Measurements from ENCODE around the gene SLC26A1.
A peak's percentile ranks its signal among the peaks of the same experiment; 100 is the strongest.

The SLC26A1 gene

DNA sequence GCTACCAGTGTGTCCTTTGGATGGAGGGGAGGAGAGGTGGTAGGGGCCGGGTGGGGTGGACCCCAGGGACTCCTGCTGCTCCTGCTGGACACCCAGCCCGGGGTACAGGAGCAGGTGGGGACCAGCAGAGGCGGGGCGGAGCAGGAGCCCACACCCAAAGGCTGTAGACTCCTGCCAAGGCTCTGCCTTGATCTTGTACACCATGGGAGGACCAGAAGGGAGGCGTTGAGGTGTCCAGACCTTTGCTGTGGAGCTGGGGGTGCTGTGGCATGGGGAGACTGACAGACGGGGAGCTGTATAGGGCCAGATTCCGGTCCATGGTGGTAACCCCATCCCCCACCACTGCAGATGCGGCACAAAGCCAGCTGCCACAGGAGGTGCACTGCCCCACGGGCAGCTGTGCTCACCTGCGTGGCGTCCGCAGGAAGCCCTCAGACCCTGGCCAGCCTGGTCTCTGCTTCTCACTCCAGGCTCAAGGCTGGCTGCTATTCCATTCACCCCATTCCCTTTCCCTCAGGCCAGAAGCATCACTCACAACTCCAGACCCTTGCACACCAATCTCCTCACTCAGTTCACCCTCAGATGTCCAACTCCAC is 5.0 kb upstream of the SLC26A1 start:
- no peak for DNase-seq

DNA sequence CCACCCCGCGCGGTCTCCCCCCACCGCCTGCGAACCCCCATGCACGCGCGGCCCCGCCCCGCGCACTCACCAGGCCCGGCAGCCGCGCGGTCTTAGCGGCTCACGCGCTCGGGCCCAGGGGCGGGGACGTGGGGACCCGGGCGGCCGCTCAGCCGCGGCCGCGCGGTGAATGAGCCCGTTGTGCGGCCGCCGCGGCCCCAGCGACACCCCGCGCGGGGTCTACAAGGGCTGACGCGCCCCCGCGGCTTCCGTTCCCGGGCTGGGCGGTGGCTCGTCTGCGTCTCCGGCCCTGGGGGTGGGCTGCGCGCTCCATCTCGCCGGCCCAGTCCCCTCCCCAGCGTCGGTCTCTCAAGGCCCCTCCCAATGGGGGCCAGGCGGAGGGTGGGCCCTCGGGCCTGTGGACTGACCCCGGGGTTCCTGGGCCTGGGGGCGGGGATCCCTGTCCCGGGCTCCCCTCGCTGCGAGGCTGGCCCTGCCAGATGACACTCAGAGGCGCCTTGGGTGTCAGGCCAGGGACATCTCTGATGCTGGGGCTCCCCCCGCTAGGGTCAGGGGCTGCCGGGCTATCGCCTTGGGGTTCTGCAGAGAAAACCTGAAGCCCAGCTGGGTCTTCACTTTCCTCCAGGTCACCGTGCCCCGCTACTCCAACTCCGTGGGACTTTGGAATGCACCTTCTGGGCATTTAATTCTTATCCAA is 4.3 kb upstream of the SLC26A1 start:
- DNase-seq, result no peak

DNA sequence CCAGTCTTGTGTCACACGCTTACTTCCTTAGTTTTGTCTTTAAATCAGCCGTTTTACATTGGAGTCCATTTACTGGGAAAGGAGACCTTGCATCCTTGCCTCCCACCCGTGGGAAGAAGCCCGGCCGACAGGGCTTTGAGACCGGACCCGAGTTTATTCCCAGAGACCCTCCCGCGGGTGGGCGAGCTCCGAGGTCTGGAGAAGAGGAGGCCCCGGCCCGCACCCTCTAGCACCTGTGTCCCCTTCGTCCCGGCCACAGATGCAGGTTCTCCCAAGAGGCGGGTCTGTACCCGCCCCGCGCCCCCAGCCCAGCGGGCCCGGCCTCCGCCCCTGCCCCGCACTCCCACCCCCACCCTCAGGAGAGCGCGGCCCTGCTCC is 3.8 kb upstream of the SLC26A1 start:
- DNase-seq, result no peak

DNA sequence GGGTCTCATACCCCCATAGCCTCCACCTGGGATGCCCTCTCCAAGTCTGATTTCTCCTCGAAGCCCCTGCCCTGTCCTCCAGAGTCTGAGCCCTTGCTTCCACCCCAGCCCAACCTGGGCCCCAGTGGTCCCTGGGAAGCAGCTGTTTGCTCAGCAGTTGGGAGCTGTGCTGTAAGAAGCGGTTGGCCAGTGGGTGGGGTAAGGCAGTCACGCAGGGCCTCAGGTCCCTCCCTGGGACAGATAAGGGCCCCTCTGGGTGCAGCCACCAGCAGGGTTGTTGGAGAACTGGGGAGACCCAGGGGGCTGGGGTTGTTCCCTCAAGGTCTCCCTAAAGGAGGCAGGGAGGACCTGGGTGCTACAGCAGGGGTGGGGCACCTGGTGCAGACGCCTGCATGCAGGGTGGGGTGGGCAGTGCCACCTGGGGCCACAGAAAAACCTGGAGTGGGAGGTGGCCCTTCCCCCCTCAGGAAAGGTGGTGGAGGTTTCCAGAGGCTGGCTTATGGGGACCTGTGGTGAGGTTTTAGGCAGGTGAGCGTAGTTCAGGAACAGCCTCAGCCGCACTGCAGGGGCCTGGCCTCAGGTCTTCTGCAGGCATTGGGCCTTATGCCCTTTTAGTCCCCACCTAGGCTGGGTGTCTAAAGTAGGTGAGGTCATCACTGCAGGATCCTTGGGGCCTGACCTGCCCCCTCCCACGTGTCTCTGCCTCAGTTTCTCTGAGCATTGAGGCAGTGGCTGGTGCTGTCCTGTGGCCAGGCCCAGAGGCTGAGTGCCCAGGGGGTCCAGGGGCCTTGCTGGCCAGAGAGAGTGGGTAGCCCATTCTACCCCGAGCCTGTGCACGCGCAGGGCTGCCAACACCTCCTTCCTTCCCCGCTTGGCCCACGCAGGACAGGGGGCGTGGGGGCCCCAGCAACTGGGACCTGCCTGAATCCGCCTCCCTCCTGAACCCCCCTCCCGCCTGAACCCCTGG is 3.1 kb upstream of the SLC26A1 start:
- no peak for DNase-seq

GRCh38 chr4:995311-996026 is 2.3 kb upstream of the SLC26A1 start:
- no peak for DNase-seq

- DNase-seq, result no peak
Measured at GRCh38 chr4:992297-993110, 700 bp downstream of the SLC26A1 start.

GRCh38 chr4:991451-992296 is 1.5 kb downstream of the SLC26A1 start:
- no peak for DNase-seq

DNA sequence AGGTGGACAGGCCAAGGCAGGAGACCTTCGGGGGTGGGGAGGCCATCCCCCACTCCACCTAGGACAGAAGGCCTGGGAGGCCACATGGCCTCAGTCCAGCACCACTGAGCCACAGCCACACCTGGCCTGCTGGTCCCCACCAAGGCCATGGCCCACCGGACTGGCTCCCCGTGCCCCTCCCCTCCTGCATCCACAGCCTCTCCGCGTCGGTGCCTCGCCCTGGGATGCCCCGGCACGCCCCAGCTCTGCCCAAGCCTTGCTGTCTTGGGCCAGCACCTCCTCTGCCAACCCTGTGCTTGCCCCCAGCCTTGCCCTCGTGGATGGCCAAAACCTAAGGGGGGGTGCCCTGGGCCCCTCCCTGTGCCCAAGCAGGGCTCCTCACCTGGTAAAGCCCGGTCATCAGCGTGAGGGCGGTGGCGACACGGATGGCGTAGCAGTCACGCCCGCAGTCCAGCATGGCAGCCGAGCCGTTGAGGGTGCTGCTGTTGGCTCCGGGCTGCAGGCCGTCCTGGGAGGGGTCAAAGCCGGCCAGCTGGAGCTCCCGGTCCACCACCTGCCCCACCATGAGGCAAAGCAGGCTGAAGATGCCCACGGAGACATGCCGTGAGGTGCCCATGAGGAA is 2.3 kb downstream of the SLC26A1 start:
- no peak for DNase-seq

GRCh38 chr4:989722-990471 is 3.3 kb downstream of the SLC26A1 start:
- no peak for DNase-seq

DNA sequence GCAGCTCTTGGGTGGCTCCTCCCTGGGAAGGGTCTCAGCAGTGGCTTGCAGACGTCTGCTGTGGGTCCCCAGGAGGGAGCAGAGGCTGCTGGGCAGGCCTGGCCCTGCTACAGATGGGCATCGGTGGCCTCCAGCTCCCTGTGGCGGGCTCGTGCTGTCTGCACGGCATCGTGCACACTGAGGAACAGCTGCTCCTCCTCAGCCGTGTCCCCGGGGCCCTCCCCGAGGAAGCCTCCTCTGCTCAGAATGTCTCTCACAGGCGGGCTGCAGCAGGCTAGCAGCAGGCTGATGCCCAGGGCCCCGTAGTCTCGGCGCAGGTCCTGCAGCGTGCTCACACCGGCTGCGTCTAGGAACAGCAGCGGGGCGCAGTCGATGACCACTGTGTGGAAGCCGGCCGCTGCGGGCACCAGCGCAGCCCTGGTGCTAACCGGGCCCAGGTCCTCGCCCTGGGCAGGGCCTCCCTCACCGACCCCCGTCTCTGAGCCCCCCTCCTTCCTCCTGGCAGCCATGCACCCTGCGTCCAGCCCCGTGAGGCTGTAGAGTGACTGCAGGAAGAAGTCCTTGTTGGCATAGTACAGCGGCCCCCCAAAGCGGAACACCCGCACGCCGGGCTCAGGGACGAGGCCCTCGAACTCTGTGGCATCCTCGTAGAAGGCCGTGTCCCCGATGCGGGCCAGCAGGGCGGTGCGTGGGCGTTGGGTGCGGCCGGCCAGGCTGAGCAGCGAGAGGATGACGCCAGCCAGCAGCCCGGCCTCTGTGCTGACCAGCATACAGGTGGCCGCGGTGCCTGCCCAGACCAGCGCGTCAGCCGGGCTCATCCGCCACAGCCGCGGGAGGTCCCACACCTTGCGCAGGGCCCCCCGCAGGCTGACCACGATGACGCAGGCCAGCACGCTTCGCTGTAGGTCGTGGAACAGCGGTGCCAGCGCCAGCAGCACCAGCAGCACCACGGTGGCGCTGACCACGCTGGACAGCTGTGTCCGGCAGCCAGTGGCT is 4.2 kb downstream of the SLC26A1 start:
- no peak for DNase-seq

GRCh38 chr4:987624-988513 is 5.3 kb downstream of the SLC26A1 start:
- DNase-seq, result no peak

GRCh38 chr4:986879-987623 is 6.2 kb downstream of the SLC26A1 start, which contains the start of gene IDUA:
Gene IDUA, plus strand, starts transcription at chr4:987044. Its CDS starts 41 bp downstream, at chr4:987085.
- no peak for DNase-seq

DNA sequence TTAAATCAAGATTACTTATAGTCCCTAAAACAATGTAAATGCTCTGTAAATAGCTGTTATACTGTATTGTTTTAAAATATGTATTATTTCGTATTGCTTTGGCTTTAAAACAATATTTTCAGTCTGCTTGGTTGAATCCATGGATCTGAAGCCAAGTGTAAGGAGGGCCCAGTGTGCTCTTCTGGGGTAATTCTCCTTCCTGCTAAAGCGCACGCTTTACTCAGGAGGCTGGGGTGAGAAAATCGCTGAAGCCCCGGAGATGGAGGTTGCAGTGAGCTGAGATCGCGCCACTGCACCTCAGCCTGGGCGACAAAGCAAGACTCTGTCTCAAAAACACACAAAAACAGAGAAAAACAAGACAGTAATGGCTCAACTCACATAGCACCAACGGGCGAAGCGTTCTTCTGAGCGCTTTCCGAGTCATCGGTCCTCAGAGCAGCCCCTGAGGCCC is 6.8 kb downstream of the SLC26A1 start:
- no peak for DNase-seq

DNA sequence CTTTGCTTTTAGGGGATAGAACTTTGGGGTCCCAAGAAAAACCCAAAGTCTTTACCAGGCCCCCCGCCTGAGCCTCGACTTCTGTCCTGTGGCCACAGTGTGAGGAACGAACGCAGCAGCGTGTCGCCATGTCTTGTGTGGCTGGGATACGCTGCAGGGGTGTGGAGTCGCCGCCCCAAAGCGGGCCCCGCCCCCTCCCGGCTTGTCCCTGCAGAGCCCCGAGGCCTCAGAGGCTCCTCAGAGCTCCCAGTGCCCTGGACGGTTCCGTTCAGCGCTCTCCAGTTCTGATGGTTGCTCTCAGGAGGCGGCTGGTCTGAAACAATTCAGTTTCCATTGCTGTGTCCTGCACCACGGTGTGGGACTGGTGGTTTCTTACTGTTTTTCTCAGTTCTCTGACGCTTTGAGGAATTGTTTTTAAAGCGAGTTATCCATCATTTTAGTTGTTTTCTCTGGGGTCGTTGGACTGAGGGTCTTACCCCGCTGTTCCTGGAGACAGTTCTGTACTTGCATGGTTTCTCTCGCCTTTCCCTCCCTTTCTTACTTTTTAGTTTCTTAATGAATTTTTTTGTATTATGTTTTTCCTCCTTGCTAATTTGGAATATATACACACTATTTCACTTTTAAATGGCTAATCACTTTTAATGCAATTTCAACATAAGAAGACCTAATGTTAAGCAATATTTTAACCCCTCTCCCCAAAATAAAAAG is 7.9 kb downstream of the SLC26A1 start:
- peak; percentile 23 for DNase-seq

DNA sequence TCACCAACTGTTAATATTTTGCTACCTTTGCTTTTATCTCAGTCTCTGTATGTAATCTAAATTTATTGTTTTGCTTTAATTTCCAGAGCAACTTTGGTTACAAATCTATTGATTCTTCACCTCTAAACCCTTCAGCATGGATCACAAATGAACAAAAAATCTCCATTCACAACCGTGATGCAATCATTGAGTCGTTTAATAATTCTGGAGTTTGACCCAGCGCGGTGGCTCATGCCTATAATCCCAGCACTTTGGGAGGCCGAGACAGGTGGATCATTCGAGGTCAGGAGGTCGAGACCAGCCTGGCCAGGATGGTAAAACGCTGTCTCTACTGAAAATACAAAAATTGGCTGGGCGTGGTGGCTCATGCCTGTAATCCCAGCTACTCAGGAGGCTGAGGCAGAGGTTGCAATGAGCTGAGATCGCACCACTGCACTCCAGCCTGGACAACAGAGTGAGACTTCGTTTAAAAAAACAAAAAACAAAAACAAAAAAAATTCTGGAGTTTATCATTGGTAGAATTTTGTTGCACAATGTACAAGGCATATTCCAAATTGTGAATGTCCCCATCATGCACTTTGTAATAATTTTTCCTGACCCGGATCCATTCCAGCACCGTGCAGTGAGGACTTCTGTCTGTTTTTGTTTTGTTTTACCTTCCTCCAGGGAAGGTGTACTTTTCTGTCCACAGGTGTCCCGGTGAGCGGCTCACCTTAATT is 8.7 kb downstream of the SLC26A1 start:
- DNase-seq, result no peak

All from NCI-H510A treated with DMSO at 0.1 percent for 48 hours (cell line).